GM23248 (cell line): Measurements from ENCODE around the gene TMEM178B. TPM values are rescaled to one million over a fixed set of nuclear protein-coding genes. Genes with fewer than 3 reads are reported as not detected.
"Not testable (repeated sequence)": the region's sequence is repeated elsewhere in the genome, so short reads cannot be mapped to it uniquely, and the experiment has no call there.

Experiments
- DNase-seq: peaks from one replicate; pipeline ENCODE4 v3.0.0-alpha.2; 2015
- H2AFZ ChIP-seq: fragments of 200-600 bp; sonication (generic); 2 replicates; pipeline ENCODE4 v1.6.1; 2016; ENCODE audit warnings: antibody characterized with exemption
- H3F3A ChIP-seq: fragments of 200-600 bp; sonication (generic); 2 replicates; pipeline ENCODE4 v1.6.1; 2016; ENCODE audit warnings: mild to moderate bottlenecking, antibody characterized with exemption, mixed run types; ENCODE audit not compliant: insufficient read depth
- H3K27ac ChIP-seq: fragments of 200-600 bp; sonication (generic); 2 replicates; pipeline ENCODE4 v1.5.1; 2016; ENCODE audit warnings: mild to moderate bottlenecking
- H3K27me3 ChIP-seq: fragments of 200-600 bp; sonication (generic); replicated peaks from 2 replicates; pipeline ENCODE4 v1.6.1; 2016; ENCODE audit warnings: mild to moderate bottlenecking; ENCODE audit not compliant: insufficient read depth
- H3K36me3 ChIP-seq: fragments of 200-600 bp; sonication (generic); 2 replicates; pipeline ENCODE4 v1.6.1; 2016; ENCODE audit warnings: low read depth, mild to moderate bottlenecking
- H3K4me1 ChIP-seq: fragments of 200-600 bp; sonication (generic); 2 replicates; pipeline ENCODE4 v1.6.1; 2016; ENCODE audit warnings: mild to moderate bottlenecking; ENCODE audit not compliant: insufficient read depth
- H3K4me2 ChIP-seq: fragments of 200-600 bp; sonication (generic); one replicate; pipeline ENCODE4 v1.6.1; 2016; ENCODE audit warnings: mild to moderate bottlenecking; ENCODE audit not compliant: unreplicated experiment
- H3K4me3 ChIP-seq: fragments of 200-600 bp; sonication (generic); 2 replicates; pipeline ENCODE4 v1.5.1; 2016; ENCODE audit warnings: mild to moderate bottlenecking
- H3K79me2 ChIP-seq: fragments of 200-600 bp; sonication (generic); 2 replicates; pipeline ENCODE4 v1.6.1; 2016; ENCODE audit warnings: mild to moderate bottlenecking; ENCODE audit not compliant: insufficient read depth
- H3K9ac ChIP-seq: fragments of 200-600 bp; sonication (generic); 2 replicates; pipeline ENCODE4 v1.6.1; 2016; ENCODE audit warnings: mild to moderate bottlenecking
- H3K9me2 ChIP-seq: fragments of 200-600 bp; sonication (generic); 2 replicates; pipeline ENCODE4 v1.6.1; 2016; ENCODE audit warnings: mixed run types, mild to moderate bottlenecking, moderate library complexity; ENCODE audit not compliant: insufficient read depth
- H3K9me3 ChIP-seq: fragments of 200-600 bp; sonication (generic); one replicate; pipeline ENCODE4 v1.6.1; 2017; ENCODE audit warnings: low read depth
- H4K20me1 ChIP-seq: fragments of 200-600 bp; sonication (generic); 2 replicates; pipeline ENCODE4 v1.6.0; 2016; ENCODE audit not compliant: insufficient read depth
- EZH2 ChIP-seq: fragments of 200-600 bp; sonication (generic); IDR thresholded peaks from 2 replicates; pipeline ENCODE4 v1.6.1; 2018; ENCODE audit warnings: antibody characterized with exemption, mild to moderate bottlenecking; ENCODE audit not compliant: insufficient read depth, poor library complexity, severe bottlenecking
- EZH2phosphoT487 ChIP-seq: fragments of 200-600 bp; sonication (generic); IDR thresholded peaks from 2 replicates; pipeline ENCODE4 v1.6.1; 2018; ENCODE audit warnings: antibody characterized with exemption, moderate library complexity, mild to moderate bottlenecking, low read depth; ENCODE audit not compliant: insufficient read depth
- WGBS, 2 experiments: methylation state at CpG; one replicate each; pipeline ENCODE4 v1.1.6; 2015 to 2017; ENCODE audit warnings: low lambda C conversion rate in 2 of 2, low coverage in 1 of 2; ENCODE audit errors: missing lambda C conversion rate in 2 of 2; 5-methylcytosine and 5-hydroxymethylcytosine counted together
- in situ Hi-C: fragments of 300-500 bp; cut with MboI; formaldehyde crosslinking; loops from 2 replicates; pipeline ENCODE4 v1.15.0; 2020
- polyA plus RNA-seq: library from polyadenylated mRNA; unstranded; fragments of >200 nt; fragmentation: Nextera tagmentation; extraction: Ambion mirVana; gene quantifications from 2 replicates; pipeline ENCODE4 v1.2.1, GENCODE V29; 2016
- total RNA-seq: library from RNA; depleted of rRNA; stranded (reverse); fragments of >200 nt; shearing (Covaris generic); gene quantifications from 2 replicates; pipeline ENCODE4 v1.2.3, GENCODE V29; 2014

The TMEM178B gene
- total and polyA plus RNA-seq, 2 experiments from 2014 or later: 0.05 to 0.22 TPM

- TF ChIP-seq EZH2phosphoT487 (no peak), EZH2 (no peak)
- Histone ChIP-seq H3K4me1 (no peaks in the 10 kb centered on the region), H3K9me2 (no peaks in the 10 kb centered on the region), H3K4me2 (no peak overlapping the region), H3K36me3 (no peaks in the 10 kb centered on the region), H2AFZ (no peak overlapping the region), H3K4me3 (no peak overlapping the region), H3K9me3 (no peaks in the 10 kb centered on the region), H3K27me3 (no peaks in the 10 kb centered on the region), H3K27ac (no peak overlapping the region), H3F3A (no peaks in the 10 kb centered on the region), H3K79me2 (no peaks in the 10 kb centered on the region), H4K20me1 (no peaks in the 10 kb centered on the region), H3K9ac (no peak overlapping the region)
- no peak for DNase-seq
- WGBS, 2 experiments: 22 to 34% methylated on average over 6 of the region's 6 CpGs
- in situ Hi-C loops: no loop called here
Measured at GRCh38 chr7:141322383-141322782, 248.5 kb downstream of the TMEM178B start.

- no peaks in the 10 kb centered on the region for H3K79me2 ChIP-seq
- WGBS, 2 experiments: 15 to 19% methylated on average over 4 of the region's 4 CpGs
- no peak overlapping the region for H3K9ac ChIP-seq
- no peaks in the 10 kb centered on the region for H3K9me3 ChIP-seq
- no peak for TF ChIP-seq EZH2
- no peak for TF ChIP-seq EZH2phosphoT487
- no peak overlapping the region for H3K27ac ChIP-seq
- H3F3A ChIP-seq: no peaks in the 10 kb centered on the region
- H3K9me2 ChIP-seq: no peaks in the 10 kb centered on the region
- in situ Hi-C loops: no loop called here
- no peaks in the 10 kb centered on the region for H3K27me3 ChIP-seq
- H2AFZ ChIP-seq: no peak overlapping the region
- no peaks in the 10 kb centered on the region for H4K20me1 ChIP-seq
- H3K4me3 ChIP-seq: no peak overlapping the region
- no peak overlapping the region for H3K4me2 ChIP-seq
- no peaks in the 10 kb centered on the region for H3K4me1 ChIP-seq
- no peaks in the 10 kb centered on the region for H3K36me3 ChIP-seq
- no peak for DNase-seq
Measured at GRCh38 chr7:141323826-141324225, 250.0 kb downstream of the TMEM178B start.

- Histone ChIP-seq H3K27me3 (no peaks in the 10 kb centered on the region), H3K27ac (no peak overlapping the region), H3K4me1 (no peaks in the 10 kb centered on the region), H3K9me2 (no peaks in the 10 kb centered on the region), H3K4me2 (no peak overlapping the region), H3K4me3 (no peak overlapping the region), H4K20me1 (no peaks in the 10 kb centered on the region), H3K79me2 (no peaks in the 10 kb centered on the region), H3K9me3 (no peaks in the 10 kb centered on the region), H2AFZ (no peak overlapping the region), H3K9ac (no peak overlapping the region), H3F3A (no peaks in the 10 kb centered on the region), H3K36me3 (no peaks in the 10 kb centered on the region)
- 2 to 10% methylated on average over 3 of the region's 3 CpGs for WGBS, 2 experiments
- TF ChIP-seq EZH2phosphoT487: no peak
- TF ChIP-seq EZH2: no peak
- in situ Hi-C loops: no loop called here
- DNase-seq: no peak
Measured at GRCh38 chr7:141324870-141325269, 251.0 kb downstream of the TMEM178B start.

GRCh38 chr7:141325275-141325674 lies 251.4 kb downstream of the TMEM178B start:
- Histone ChIP-seq H2AFZ (no peak overlapping the region), H4K20me1 (no peaks in the 10 kb centered on the region), H3F3A (no peaks in the 10 kb centered on the region), H3K4me1 (no peaks in the 10 kb centered on the region), H3K27ac (no peak overlapping the region), H3K36me3 (no peaks in the 10 kb centered on the region), H3K9me2 (no peaks in the 10 kb centered on the region), H3K79me2 (no peaks in the 10 kb centered on the region), H3K4me3 (no peak overlapping the region), H3K9me3 (no peaks in the 10 kb centered on the region), H3K9ac (no peak overlapping the region), H3K27me3 (no peaks in the 10 kb centered on the region), H3K4me2 (no peak overlapping the region)
- in situ Hi-C loops: no loop called here
- 0 to 7% methylated on average over 2 of the region's 2 CpGs for WGBS, 2 experiments
- no peak for DNase-seq
- TF ChIP-seq EZH2phosphoT487 (no peak), EZH2 (no peak)

- no peak overlapping the region for H3K9ac ChIP-seq
- no peaks in the 10 kb centered on the region for H4K20me1 ChIP-seq
- no peak overlapping the region for H3K4me2 ChIP-seq
- no peak overlapping the region for H3K27ac ChIP-seq
- no peaks in the 10 kb centered on the region for H3K9me2 ChIP-seq
- H3K9me3 ChIP-seq: no peaks in the 10 kb centered on the region
- no peaks in the 10 kb centered on the region for H3F3A ChIP-seq
- H3K4me3 ChIP-seq: no peak overlapping the region
- no peak overlapping the region for H2AFZ ChIP-seq
- H3K36me3 ChIP-seq: no peaks in the 10 kb centered on the region
- WGBS, 2 experiments: 9 to 11% methylated on average over 2 of the region's 2 CpGs
- in situ Hi-C loops: no loop called here
- H3K79me2 ChIP-seq: no peaks in the 10 kb centered on the region
- no peaks in the 10 kb centered on the region for H3K4me1 ChIP-seq
- no peaks in the 10 kb centered on the region for H3K27me3 ChIP-seq
- TF ChIP-seq EZH2 (no peak), EZH2phosphoT487 (no peak)
- DNase-seq: no peak
Measured at GRCh38 chr7:141328290-141328689, 254.4 kb downstream of the TMEM178B start.

DNA sequence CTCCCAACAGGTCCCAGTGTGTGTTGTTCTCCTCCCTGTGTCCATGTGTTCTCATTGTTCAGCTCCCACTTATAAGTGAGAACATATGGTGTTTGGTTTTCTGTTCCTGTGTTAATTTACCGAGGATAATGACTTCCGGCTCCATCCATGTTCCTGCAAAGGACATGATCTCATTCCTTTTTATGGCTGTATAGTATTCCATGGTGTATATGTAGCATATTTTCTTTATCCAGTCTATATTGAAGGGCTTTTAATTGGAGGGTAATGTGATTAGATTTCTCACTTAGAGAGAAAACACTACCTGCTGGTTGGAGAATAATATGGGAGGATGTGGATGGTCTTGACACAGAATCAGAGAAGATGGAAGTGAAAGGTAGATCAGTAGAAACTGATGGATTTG lies 256.4 kb downstream of the TMEM178B start:
- H3K27me3 ChIP-seq, in situ Hi-C loops, H3K27ac ChIP-seq, H3K79me2 ChIP-seq, H3K9me3 ChIP-seq, H3K9ac ChIP-seq, H3K4me1 ChIP-seq, H2AFZ ChIP-seq, H3K4me2 ChIP-seq, DNase-seq, H3F3A ChIP-seq, H3K4me3 ChIP-seq, H3K36me3 ChIP-seq, H3K9me2 ChIP-seq, H4K20me1 ChIP-seq: not testable (repeated sequence)
- 20 to 22% methylated on average over 2 of the region's 2 CpGs for WGBS, 2 experiments
